K562 (cell line): ENCODE measurements around the gene BPIFB2. TPM values are rescaled to one million over a fixed set of nuclear protein-coding genes. Genes with fewer than 3 reads are reported as not detected.

Experiments
- BCOR ChIP-seq: fragments of 450-650 bp; IDR thresholded peaks from 2 replicates; pipeline ENCODE4 v1.6.1; 2016
- CBFA2T2 ChIP-seq: fragments of 450-650 bp; conservative IDR thresholded peaks from 2 replicates; pipeline ENCODE4 v1.6.1; 2017; ENCODE audit warnings: mild to moderate bottlenecking
- CREB5 ChIP-seq: fragments of 250-450 bp; sonication (Bioruptor Pico); IDR thresholded peaks from 2 replicates; pipeline ENCODE4 v1.5.0; 2020; ENCODE audit warnings: mild to moderate bottlenecking
- DNMT1 ChIP-seq: fragments of 450-650 bp; IDR thresholded peaks from 2 replicates; pipeline ENCODE4 v1.6.1; 2016; ENCODE audit warnings: antibody characterized with exemption, mild to moderate bottlenecking
- MGA ChIP-seq: fragments of 450-650 bp; IDR thresholded peaks from 2 replicates; pipeline ENCODE4 v1.6.1; 2016; ENCODE audit warnings: mild to moderate bottlenecking, moderate library complexity
- RBM25 ChIP-seq: fragments of 200-400 bp; formaldehyde crosslinking; IDR thresholded peaks from 2 replicates; pipeline ENCODE4 v1.6.1; 2018; ENCODE audit warnings: low read length, low read depth, moderate library complexity; ENCODE audit not compliant: severe bottlenecking
- SFPQ ChIP-seq: fragments of 200-400 bp; formaldehyde crosslinking; IDR thresholded peaks from 2 replicates; pipeline ENCODE4 v1.6.1; 2017; ENCODE audit warnings: mild to moderate bottlenecking, low read depth, low read length, moderate library complexity
- SMARCA5 ChIP-seq: fragments of 450-650 bp; IDR thresholded peaks from 2 replicates; pipeline ENCODE4 v1.6.1; 2016
- ZBTB26 ChIP-seq: fragments of 450-650 bp; formaldehyde crosslinking; IDR thresholded peaks from 2 replicates; pipeline ENCODE4 v1.4.0; 2022; ENCODE audit warnings: missing genetic modification characterization
- ZNF197 ChIP-seq: fragments of 200-800 bp; sonication (Bioruptor generic); IDR thresholded peaks from 2 replicates; pipeline ENCODE4 v1.6.1; 2016; ENCODE audit warnings: low read depth, missing genetic modification characterization, missing compliant biosample characterization
- ZNF57 ChIP-seq: fragments of 450-650 bp; formaldehyde crosslinking; IDR thresholded peaks from 2 replicates; pipeline ENCODE4 v1.4.0; 2020; ENCODE audit warnings: mild to moderate bottlenecking, moderate library complexity
- polyA plus RNA-seq, 8 experiments: library from polyadenylated mRNA; depleted of rRNA in 4 of 8; stranded (reverse) in 5 of 8; unstranded in 3 of 8; fragments of >200 nt; fragmentation: Nextera tagmentation in 2 of 8; fragmentation: Illumina TruSeq in 1 of 8; extraction: Ambion mirVana in 2 of 8; extraction: Trizol in 1 of 8; gene quantifications; 2 replicates each; pipeline versions ENCODE4 v1.2.1 to v1.2.3, GENCODE V29; 2011 to 2014; ENCODE audit warnings: inconsistent platforms in 1 of 8, missing spikeins in 1 of 8
- total RNA-seq, 7 experiments: library from RNA; depleted of rRNA in 6 of 7; stranded (reverse); fragments of >200 nt in 6 of 7; fragmentation: Illumina TruSeq in 2 of 7; extraction: Trizol in 2 of 7; gene quantifications; 2 replicates each; pipeline versions ENCODE4 v1.2.1 to v1.2.3, GENCODE V29; 2011 to 2021; ENCODE audit warnings: low replicate concordance in 1 of 7

The BPIFB2 gene
- total and polyA plus RNA-seq, 9 of the 15 experiments (the other 6 are each of a cell fraction or from before 2014, with no cell fraction given), result not detected

GRCh38 chr20:32982617-32983458 is 24.7 kb upstream of the BPIFB2 start (continued):
- TF ChIP-seq MGA, result no peak
- TF ChIP-seq ZBTB26 (CRISPR knock-in tag), result no peak
- TF ChIP-seq BCOR, result 0 out of 2 replicates have a peak, but pooled peaks have one; percentile 62
- TF ChIP-seq ZNF197 (CRISPR knock-in tag), result no peak
- no peak for TF ChIP-seq CREB5 (CRISPR knock-in tag)
- no peak for TF ChIP-seq SFPQ
- peak; percentile 67 for TF ChIP-seq RBM25
- TF ChIP-seq CBFA2T2, result no peak
- TF ChIP-seq SMARCA5, result peak; percentile 29; the same call in 1 of the 2 replicates
- TF ChIP-seq DNMT1, result no peak
- TF ChIP-seq ZNF57, result no peak
